Measurements from ENCODE around the gene GSN. TPM values are rescaled to one million over a fixed set of nuclear protein-coding genes. Genes with fewer than 3 reads are reported as not detected.

Gene GSN
- total and polyA plus RNA-seq, 12 donors: 78.5 to 735 (median 293) TPM

Other genes starting within 250 kb of the GSN start
- 1 to 10 TPM; 1.4 to 7.9 (median 2.9) TPM for gene C5, start 217.9 kb upstream of the GSN start, total RNA-seq
- 1 to 10 TPM; 2.3 to 6.2 (median 3.5) TPM for gene C5, start 217.9 kb upstream of the GSN start, polyA plus RNA-seq
- gene CNTRL, start 193.2 kb upstream of the GSN start, total RNA-seq: 10 to 100 TPM in 5 of 9 donors, 1 to 10 TPM in 4; 7.6 to 19.1 (median 10.3) TPM
- 10 to 100 TPM in 1 of 3 donors, 1 to 10 TPM in 2; 7.4 to 12.8 (median 8.8) TPM for gene CNTRL, start 193.2 kb upstream of the GSN start, polyA plus RNA-seq
- 10 to 100 TPM; 23.8 to 93.2 (median 44.8) TPM for gene RAB14, start 66.3 kb upstream of the GSN start, total RNA-seq
- gene RAB14, start 66.3 kb upstream of the GSN start, polyA plus RNA-seq: 100 to 1,000 TPM in 1 of 3 donors, 10 to 100 TPM in 2; 16.5 to 108 (median 21.7) TPM
- gene STOM, start 102.1 kb downstream of the GSN start, total RNA-seq: 100 to 1,000 TPM; 104 to 427 (median 218) TPM
- gene STOM, start 102.1 kb downstream of the GSN start, polyA plus RNA-seq: 100 to 1,000 TPM; 134 to 191 (median 158) TPM
- 10 to 100 TPM in 4 of 9 donors, 1 to 10 TPM in 5; 1.5 to 34.1 (median 9.9) TPM for gene GGTA1, start 231.7 kb downstream of the GSN start, total RNA-seq
- 1 to 10 TPM; 5.3 to 6.2 (median 6.1) TPM for gene GGTA1, start 231.7 kb downstream of the GSN start, polyA plus RNA-seq

Measured in adrenal gland (tissue), 12 donors.